H1 (cell line): ENCODE data around the gene KCNJ4. TPM values are rescaled to one million over a fixed set of nuclear protein-coding genes. Genes with fewer than 3 reads are reported as not detected.
A peak's percentile ranks its signal among the peaks of the same experiment; 100 is the strongest.
"Not testable (repeated sequence)": the region's sequence is repeated elsewhere in the genome, so short reads cannot be mapped to it uniquely, and the experiment has no call there.

ENCODE experiments used
- CTCF ChIA-PET: fragments of 300-600 bp; sonication (Branson Sonifier 250); formaldehyde crosslinking; loops from one replicate; lab custom pipeline; 2021; ENCODE audit not compliant: partially characterized antibody; lab: Charles Lee
- POLR2A ChIA-PET: fragments of 300-600 bp; sonication (Branson Sonifier 250); formaldehyde crosslinking; loops from one replicate; lab custom pipeline; 2021; ENCODE audit warnings: inconsistent platforms; ENCODE audit not compliant: partially characterized antibody; lab: Charles Lee
- DNase-seq, 2 experiments: peaks; one replicate each; pipeline versions ENCODE4 v3.0.0 to v3.0.0-alpha.2; 2010 to 2022; ENCODE audit warnings: low spot score in 2 of 2, low read depth in 1 of 2, mixed read lengths in 1 of 2
- FAIRE-seq: peaks from 2 replicates; lab custom pipeline; 2011; peaks lifted over from hg19 to GRCh38; lab: Jason Lieb, UNC
- H2AFZ ChIP-seq: 2 replicates; pipeline ENCODE4 v1.8.1; 2012; ENCODE audit warnings: low read length, inconsistent platforms
- H2AK5ac ChIP-seq: 2 replicates; pipeline ENCODE4 v1.6.1; 2013; ENCODE audit warnings: low read depth, low read length
- H2BK120ac ChIP-seq: replicated peaks from 2 replicates; pipeline ENCODE3; 2013; ENCODE audit warnings: low read depth, low read length, inconsistent platforms
- H2BK12ac ChIP-seq: 2 replicates; pipeline ENCODE4 v1.6.1; 2013; ENCODE audit warnings: low read depth, low read length
- H2BK15ac ChIP-seq: 2 replicates; pipeline ENCODE4 v1.6.1; 2013; ENCODE audit warnings: low read length
- H2BK20ac ChIP-seq: 2 replicates; pipeline ENCODE4 v1.6.1; 2013; ENCODE audit warnings: low read length
- H2BK5ac ChIP-seq: 2 replicates; pipeline ENCODE4 v1.6.1; 2013; ENCODE audit warnings: low read depth, low read length
- H3K14ac ChIP-seq: 2 replicates; pipeline ENCODE4 v1.6.1; 2013; ENCODE audit warnings: inconsistent platforms; ENCODE audit not compliant: insufficient read length
- H3K18ac ChIP-seq: 2 replicates; pipeline ENCODE4 v1.6.1; 2013; ENCODE audit warnings: low read length; ENCODE audit errors: extremely low read depth
- H3K23ac ChIP-seq: 2 replicates; pipeline ENCODE4 v1.6.1; 2013; ENCODE audit warnings: inconsistent platforms; ENCODE audit not compliant: insufficient read length
- H3K23me2 ChIP-seq: 2 replicates; pipeline ENCODE4 v1.6.1; 2013; ENCODE audit warnings: low read depth, low read length
- H3K27ac ChIP-seq: 2 replicates; pipeline ENCODE4 v1.6.1; 2011; ENCODE audit warnings: low read depth, low read length, inconsistent platforms
- H3K27me3 ChIP-seq, 4 experiments: replicated peaks in 1 of 4; 1 replicate in 1 of 4; 2 replicates in 3 of 4; pipeline versions ENCODE4 v1.6.1 to v1.8.1; 2011 to 2013; ENCODE audit warnings: low read length in 3 of 4, mild to moderate bottlenecking in 3 of 4, inconsistent platforms in 2 of 4, mixed read lengths in 2 of 4, moderate library complexity in 1 of 4; ENCODE audit not compliant: control insufficient read depth in 3 of 4, insufficient read depth in 3 of 4; ENCODE audit errors: extremely low read depth in 1 of 4
- H3K36me3 ChIP-seq, 4 experiments: 2 replicates each; pipeline versions ENCODE4 v1.6.1 to v1.8.1; 2011 to 2013; ENCODE audit warnings: mild to moderate bottlenecking in 4 of 4, low read length in 3 of 4, moderate library complexity in 2 of 4, control low read depth in 1 of 4, inconsistent platforms in 1 of 4; ENCODE audit not compliant: insufficient read depth in 4 of 4, control insufficient read depth in 2 of 4
- H3K4ac ChIP-seq: replicated peaks from 2 replicates; pipeline ENCODE3; 2013; ENCODE audit warnings: low read length, low read depth, mixed read lengths, inconsistent platforms; ENCODE audit not compliant: insufficient read length
- H3K4me1 ChIP-seq, 4 experiments: replicated peaks in 1 of 4; 1 replicate in 1 of 4; 2 replicates in 3 of 4; pipeline versions ENCODE4 v1.6.1 to v1.8.1; 2011 to 2013; ENCODE audit warnings: low read length in 3 of 4, inconsistent platforms in 2 of 4, mixed read lengths in 1 of 4; ENCODE audit not compliant: insufficient read depth in 4 of 4, control insufficient read depth in 3 of 4
- H3K4me2 ChIP-seq, 2 experiments: 2 replicates each; pipeline versions ENCODE4 v1.6.1 to v1.8.1; 2011 to 2013; ENCODE audit warnings: low read depth in 2 of 2, low read length in 2 of 2, control low read depth in 1 of 2, inconsistent platforms in 1 of 2, mild to moderate bottlenecking in 1 of 2; ENCODE audit not compliant: insufficient read depth in 1 of 2
- H3K4me3 ChIP-seq, 4 experiments: fragments of 200-600, 300-600 bp in 1 of 4; sonication (generic), shearing (Covaris generic), sonication (Bioruptor Twin) in 1 of 4; 2 replicates each; pipeline versions ENCODE4 v1.5.1 to v1.8.1; 2011 to 2016; ENCODE audit warnings: low read length in 4 of 4, low read depth in 3 of 4, control low read depth in 2 of 4, inconsistent platforms in 2 of 4, mild to moderate bottlenecking in 2 of 4, mixed read lengths in 1 of 4, moderate library complexity in 1 of 4; ENCODE audit not compliant: insufficient read depth in 2 of 4; ENCODE audit errors: extremely low read depth in 1 of 4
- H3K56ac ChIP-seq: replicated peaks from 2 replicates; pipeline ENCODE3; 2013; ENCODE audit warnings: low read depth, mild to moderate bottlenecking, mixed read lengths, low read length, inconsistent platforms; ENCODE audit not compliant: insufficient read length
- H3K79me1 ChIP-seq: 2 replicates; pipeline ENCODE4 v1.6.1; 2013; ENCODE audit warnings: low read depth, low read length, control low read depth
- H3K79me2 ChIP-seq, 2 experiments: 2 replicates each; pipeline versions ENCODE4 v1.6.1 to v1.8.1; 2012 to 2013; ENCODE audit warnings: low read length in 2 of 2, mild to moderate bottlenecking in 2 of 2, inconsistent platforms in 1 of 2; ENCODE audit not compliant: insufficient read depth in 2 of 2, control insufficient read depth in 1 of 2
- H3K9ac ChIP-seq, 4 experiments: replicated peaks in 1 of 4; 1 replicate in 1 of 4; 2 replicates in 3 of 4; pipeline versions ENCODE4 v1.6.1 to v1.8.1; 2011 to 2013; ENCODE audit warnings: low read depth in 3 of 4, low read length in 3 of 4, control low read depth in 2 of 4, mild to moderate bottlenecking in 2 of 4, moderate library complexity in 2 of 4, inconsistent platforms in 1 of 4; ENCODE audit errors: extremely low read depth in 1 of 4
- H3K9me3 ChIP-seq, 2 experiments: 2 replicates each; pipeline versions ENCODE4 v1.6.1 to v1.8.1; 2012 to 2013; ENCODE audit warnings: mild to moderate bottlenecking in 2 of 2, moderate library complexity in 2 of 2, control low read depth in 1 of 2, inconsistent platforms in 1 of 2, low read depth in 1 of 2, low read length in 1 of 2, mixed read lengths in 1 of 2; ENCODE audit not compliant: insufficient read depth in 2 of 2
- H4K20me1 ChIP-seq, 2 experiments: replicated peaks in 1 of 2; 2 replicates each; pipeline versions ENCODE3 to v1.8.1; 2011 to 2013; ENCODE audit warnings: inconsistent platforms in 2 of 2, low read length in 2 of 2, mild to moderate bottlenecking in 1 of 2; ENCODE audit not compliant: insufficient read depth in 2 of 2, control insufficient read depth in 1 of 2
- H4K5ac ChIP-seq: 2 replicates; pipeline ENCODE4 v1.6.1; 2013; ENCODE audit warnings: low read length, low read depth, mixed read lengths, inconsistent platforms; ENCODE audit not compliant: insufficient read length
- H4K8ac ChIP-seq: 2 replicates; pipeline ENCODE4 v1.8.0; 2013; ENCODE audit warnings: mild to moderate bottlenecking, moderate library complexity, low read length, inconsistent platforms; ENCODE audit not compliant: insufficient read depth; ENCODE audit errors: extremely low read depth
- H4K91ac ChIP-seq: replicated peaks from 2 replicates; pipeline ENCODE3; 2013; ENCODE audit warnings: low read length, mixed read lengths, inconsistent platforms; ENCODE audit not compliant: insufficient read length
- PHF8 ChIP-seq: fragments of 200-600 bp; sonication (generic); conservative IDR thresholded peaks from 2 replicates; pipeline ENCODE4 v1.7.1; 2012; ENCODE audit warnings: low read depth, mild to moderate bottlenecking, inconsistent platforms, low read length, moderate library complexity
- POLR2A ChIP-seq, 2 experiments: IDR thresholded peaks; 1 replicate in 1 of 2; 2 replicates in 1 of 2; pipeline ENCODE4 v1.6.1; 2011; ENCODE audit warnings: low read depth in 2 of 2, low read length in 2 of 2, mild to moderate bottlenecking in 2 of 2; ENCODE audit errors: control extremely low read depth in 1 of 2
- TAF1 ChIP-seq: IDR thresholded peaks from 2 replicates; pipeline ENCODE4 v1.6.1; 2011; ENCODE audit warnings: mild to moderate bottlenecking, low read depth, low read length
- TBP ChIP-seq: IDR thresholded peaks from 2 replicates; pipeline ENCODE4 v1.6.1; 2011; ENCODE audit warnings: low read depth, low read length, improper control_type of control experiment
- WGBS, 2 experiments: shearing (Covaris generic) in 1 of 2; methylation state at CpG; one replicate each; pipeline versions ENCODE4 v1.1.6 to v1.1.7; 2013 to 2015; ENCODE audit warnings: low lambda C conversion rate in 2 of 2, mixed read lengths in 2 of 2, inconsistent platforms in 1 of 2, low coverage in 1 of 2, missing lambda C conversion rate in 1 of 2; ENCODE audit not compliant: insufficient replicate concordance in 2 of 2, insufficient coverage in 1 of 2, insufficient read length in 1 of 2; ENCODE audit errors: extremely low coverage in 1 of 2, missing lambda C conversion rate in 1 of 2; 5-methylcytosine and 5-hydroxymethylcytosine counted together
- polyA plus RNA-seq, 7 experiments: library from polyadenylated mRNA; depleted of rRNA in 3 of 7; stranded (reverse) in 5 of 7; unstranded in 2 of 7; fragments of >200 nt in 5 of 7; fragments of 200-250 nt in 2 of 7; gene quantifications; 1 replicate in 5 of 7; 2 replicates in 1 of 7; 4 replicates in 1 of 7; pipeline versions ENCODE4 v1.2.1 to v1.2.3, GENCODE V29; 2011 to 2013; ENCODE audit warnings: missing spikeins in 2 of 7, mixed read lengths in 2 of 7
- total RNA-seq: library from RNA; stranded (reverse); fragmentation: NEBNext Ultra II Directional; extraction: Animal tissue kit (Norgen Biotek cat#: 25700); gene quantifications from 2 replicates; pipeline ENCODE4 v1.2.1, GENCODE V29; 2021

KCNJ4 gene
- total and polyA plus RNA-seq, 2 of the 8 experiments (the other 6 are each of a cell fraction or from before 2014, with no cell fraction given) = 1.4 to 2.2 TPM

- DNase-seq, H3K79me1 ChIP-seq, H4K5ac ChIP-seq, H3K23ac ChIP-seq, H3K27me3 ChIP-seq, H3K14ac ChIP-seq, H4K91ac ChIP-seq, H3K4ac ChIP-seq, H4K8ac ChIP-seq, H2BK20ac ChIP-seq, H3K56ac ChIP-seq, H2BK15ac ChIP-seq, H4K20me1 ChIP-seq, H2AFZ ChIP-seq, H3K18ac ChIP-seq, FAIRE-seq, H3K23me2 ChIP-seq, H2AK5ac ChIP-seq, H3K36me3 ChIP-seq, H3K9me3 ChIP-seq, H2BK5ac ChIP-seq, H2BK120ac ChIP-seq, H2BK12ac ChIP-seq: not testable (repeated sequence)
- Histone ChIP-seq H3K27ac (peak overlapping the region; percentile 70; the same call in 1 of the 2 replicates), H3K9ac (peak overlapping the region in 3 of 4 experiments; percentile 56 to 74 (median 61); a peak in 5 of 7 replicates), H3K4me1 (peaks cover 0 to 21% (median 14%) of the 10 kb centered on the region in 4 experiments; a peak in 6 of 7 replicates), H3K4me2 (peak overlapping the region; percentile 31 to 94; a peak in 2 of 4 replicates), H3K79me2 (peaks cover 0 to 41% of the 10 kb centered on the region in 2 experiments; a peak in 3 of 4 replicates), H3K4me3 (peak overlapping the region; percentile 62 to 86 (median 80))
- 0% methylated on average over 13 of the region's 48 CpGs; no CpG with 5 or more reads in 1 of the 2 experiments for WGBS, 2 experiments
- CTCF ChIA-PET = interaction anchor here (0.7 kb wide), 1 partner anchor 32 kb away, joined by 4 read pairs; no protein-coding TSS in a partner anchor
- POLR2A ChIA-PET = interaction anchor here (0.6 to 1.7 kb wide), 14 partner anchors 10 to 195 kb away, joined by 3 to 6 read pairs (median 3); partner anchors contain the start of genes CSNK1E and DMC1
- TF ChIP-seq POLR2A (IDR thresholded peaks at IDR 0.05; ENCODE audit: control extremely low read depth in 1 of 2, low read depth in 2 of 2, low read length in 2 of 2) (peak; percentile 30 to 61; a peak in 2 of 3 replicates), TBP (0 out of 2 replicates have a peak, but pooled peaks have one; percentile 17), PHF8 (0 out of 2 replicates have a peak, but pooled peaks have one; percentile 26), TAF1 (peak; percentile 32; the same call in 1 of the 2 replicates)
Measured at GRCh38 chr22:38398181-38398608, 56.8 kb downstream of the KCNJ4 start.
